K562 (cell line): Measurements from ENCODE around the gene SLC4A11. TPM values are rescaled to one million over a fixed set of nuclear protein-coding genes. Genes with fewer than 3 reads are reported as not detected.

Experiments
- ATAC-seq: fragments of 200-7000 bp; cut with Tn5 transposase; 3 replicates; pipeline ENCODE4 v1.9.1; 2020; ENCODE audit warnings: moderate library complexity
- BruUV-seq: library from RNA; stranded (reverse); fragments of 400-500 nt; replicated peaks from 2 replicates; lab custom pipeline; 2021; lab: Mats Ljungman, UMichigan
- CTCF ChIA-PET: fragments of 300-600 bp; formaldehyde crosslinking; extraction: SDS; loops from one replicate; lab custom pipeline; 2021; ENCODE audit warnings: low intra/inter-chr PET ratio; lab: Yijun Ruan, JAX
- POLR2A ChIA-PET: fragments of 300-600, 350-650 bp; sonication (Branson Sonifier 250); formaldehyde crosslinking; extraction: SDS; loops from one replicate; lab custom pipeline; 2021; ENCODE audit warnings: antibody characterized with exemption, inconsistent platforms; lab: Yijun Ruan, JAX
- DNase-seq, 4 experiments: peaks; one replicate each; pipeline versions ENCODE4 v3.0.0 to v3.0.0-alpha.2; 2011 to 2018; ENCODE audit warnings: low spot score in 3 of 4, mixed read lengths in 3 of 4; ENCODE audit errors: extremely low read depth in 1 of 4
- FAIRE-seq: peaks from 2 replicates; lab custom pipeline; 2011; peaks lifted over from hg19 to GRCh38; lab: Jason Lieb, UNC
- H2AFZ ChIP-seq: 2 replicates; pipeline ENCODE4 v1.6.0; 2011; ENCODE audit warnings: low read depth, low read length, control low read depth, inconsistent platforms
- H3K27ac ChIP-seq: fragments of 200-600 bp; 3 replicates; pipeline ENCODE4 v1.8.0; 2011; ENCODE audit warnings: low read depth, mild to moderate bottlenecking, control low read depth, inconsistent platforms, low read length, moderate library complexity, mixed read lengths; ENCODE audit errors: extremely low read depth
- H3K27me3 ChIP-seq, 2 experiments: fragments of 300-600 bp in 1 of 2; 2 replicates in 1 of 2; 3 replicates in 1 of 2; pipeline versions ENCODE4 v1.6.0 to v1.8.0; 2011; ENCODE audit warnings: inconsistent platforms in 2 of 2, low read length in 2 of 2, mild to moderate bottlenecking in 1 of 2, mixed read lengths in 1 of 2, moderate library complexity in 1 of 2; ENCODE audit not compliant: control insufficient read depth in 2 of 2, insufficient read depth in 2 of 2
- H3K36me3 ChIP-seq: fragments of 300-600 bp; 3 replicates; pipeline ENCODE4 v1.8.0; 2011; ENCODE audit warnings: mild to moderate bottlenecking, low read length, inconsistent platforms; ENCODE audit not compliant: control insufficient read depth, insufficient read depth
- H3K4me1 ChIP-seq, 2 experiments: fragments of 200-600 bp in 1 of 2; replicated peaks in 1 of 2; 2 replicates in 1 of 2; 3 replicates in 1 of 2; pipeline versions ENCODE4 v1.5.1 to v1.8.0; 2011; ENCODE audit warnings: inconsistent platforms in 2 of 2, low read length in 2 of 2, mild to moderate bottlenecking in 1 of 2, mixed read lengths in 1 of 2, moderate library complexity in 1 of 2; ENCODE audit not compliant: control insufficient read depth in 2 of 2, insufficient read depth in 2 of 2
- H3K4me2 ChIP-seq: 2 replicates; pipeline ENCODE4 v1.6.1; 2011; ENCODE audit warnings: low read length, control low read depth, inconsistent platforms, mixed read lengths; ENCODE audit not compliant: insufficient read depth
- H3K4me3 ChIP-seq: fragments of 200-600 bp; sonication (generic), shearing (Covaris generic); 2 replicates; pipeline ENCODE4 v1.5.1; 2016; ENCODE audit warnings: control low read depth, inconsistent platforms
- H3K79me2 ChIP-seq: fragments of 200-600 bp; 3 replicates; pipeline ENCODE4 v1.8.0; 2011; ENCODE audit warnings: low read length, inconsistent platforms; ENCODE audit not compliant: control insufficient read depth, insufficient read depth
- H3K9ac ChIP-seq, 2 experiments: 2 replicates each; pipeline versions ENCODE4 v1.6.0 to v1.6.1; 2011; ENCODE audit warnings: low read depth in 2 of 2, low read length in 2 of 2, control low read depth in 1 of 2, inconsistent platforms in 1 of 2, mild to moderate bottlenecking in 1 of 2, mixed read lengths in 1 of 2; ENCODE audit not compliant: insufficient read depth in 1 of 2
- H3K9me1 ChIP-seq: one replicate; pipeline ENCODE4 v1.6.0; 2011; ENCODE audit warnings: inconsistent platforms, mild to moderate bottlenecking, low read length, moderate library complexity; ENCODE audit not compliant: control insufficient read depth, insufficient read depth
- H3K9me3 ChIP-seq: replicated peaks from 2 replicates; pipeline ENCODE4 v1.5.1; 2011; ENCODE audit warnings: low read depth, low read length, inconsistent platforms; ENCODE audit not compliant: control insufficient read depth, insufficient read depth
- H4K20me1 ChIP-seq: replicated peaks from 2 replicates; pipeline ENCODE4 v1.6.1; 2011; ENCODE audit warnings: low read length, inconsistent platforms, mixed read lengths; ENCODE audit not compliant: control insufficient read depth, insufficient read depth
- ASH1L ChIP-seq: fragments of 450-650 bp; IDR thresholded peaks from 2 replicates; pipeline ENCODE4 v1.6.1; 2018; ENCODE audit warnings: borderline replicate concordance, mild to moderate bottlenecking, low read depth; ENCODE audit not compliant: partially characterized antibody
- ETV5 ChIP-seq: sonication (generic); formaldehyde crosslinking; IDR thresholded peaks from 2 replicates; pipeline ENCODE4 v1.4.0; 2020; ENCODE audit warnings: low read depth, mild to moderate bottlenecking, missing genetic modification reagents
- MGA ChIP-seq: fragments of 450-650 bp; IDR thresholded peaks from 2 replicates; pipeline ENCODE4 v1.6.1; 2016; ENCODE audit warnings: mild to moderate bottlenecking, moderate library complexity
- TAF9B ChIP-seq: fragments of 450-650 bp; IDR thresholded peaks from 2 replicates; pipeline ENCODE4 v1.6.1; 2018; ENCODE audit warnings: mild to moderate bottlenecking; ENCODE audit not compliant: partially characterized antibody
- ZNF668 ChIP-seq: fragments of 250-450 bp; sonication (Bioruptor Pico); IDR thresholded peaks from 2 replicates; pipeline ENCODE4 v1.8.0; 2022; ENCODE audit warnings: mild to moderate bottlenecking, inconsistent platforms
- WGBS: fragments of 100-300 bp; shearing (Covaris generic); methylation state at CpG from one replicate; pipeline ENCODE4 v1.1.6; 2016; ENCODE audit warnings: low coverage, mixed read lengths; ENCODE audit not compliant: insufficient coverage; ENCODE audit errors: missing lambda C conversion rate; 5-methylcytosine and 5-hydroxymethylcytosine counted together
- in situ Hi-C: fragments of 300-500 bp; cut with MboI; formaldehyde crosslinking; loops from 4 replicates; pipeline ENCODE4 v1.15.0; 2018; ENCODE audit warnings: inconsistent platforms, mixed read lengths
- intact Hi-C: fragments of 100-400 bp; cut with micrococcal nuclease; formaldehyde crosslinking; loops from 2 replicates; pipeline ENCODE4 v1.14.2; 2022
- polyA plus RNA-seq, 8 experiments: library from polyadenylated mRNA; depleted of rRNA in 4 of 8; stranded (reverse) in 5 of 8; unstranded in 3 of 8; fragments of >200 nt; fragmentation: Nextera tagmentation in 2 of 8; fragmentation: Illumina TruSeq in 1 of 8; extraction: Ambion mirVana in 2 of 8; extraction: Trizol in 1 of 8; gene quantifications; 2 replicates each; pipeline versions ENCODE4 v1.2.1 to v1.2.3, GENCODE V29; 2011 to 2014; ENCODE audit warnings: inconsistent platforms in 1 of 8, missing spikeins in 1 of 8
- total RNA-seq, 7 experiments: library from RNA; depleted of rRNA in 6 of 7; stranded (reverse); fragments of >200 nt in 6 of 7; fragmentation: Illumina TruSeq in 2 of 7; extraction: Trizol in 2 of 7; gene quantifications; 2 replicates each; pipeline versions ENCODE4 v1.2.1 to v1.2.3, GENCODE V29; 2011 to 2021; ENCODE audit warnings: low replicate concordance in 1 of 7

SLC4A11 gene
- total and polyA plus RNA-seq, 9 of the 15 experiments (the other 6 are each of a cell fraction or from before 2014, with no cell fraction given): 0.10 to 2.0 (median 0.20) TPM

- intact Hi-C loops: loop anchor here (10.0 kb wide), 1 partner anchor 219 kb away; no protein-coding TSS in a partner anchor
- POLR2A ChIA-PET: no interaction called here
- H2AFZ ChIP-seq: no peak overlapping the region
- DNase-seq (no peak), FAIRE-seq (no peak)
- H3K27me3 ChIP-seq: no peaks in the 10 kb centered on the region
- no peaks in the 10 kb centered on the region for H4K20me1 ChIP-seq
- H3K79me2 ChIP-seq: no peaks in the 10 kb centered on the region
- H3K27ac ChIP-seq: no peak overlapping the region
- H3K4me3 ChIP-seq: no peak overlapping the region
- CTCF ChIA-PET: interaction anchor here (1.3 kb wide), 1 partner anchor 220 kb away, joined by 9 read pairs; no protein-coding TSS in a partner anchor
- H3K9me1 ChIP-seq: no peaks in the 10 kb centered on the region
- no peak overlapping the region for H3K9ac ChIP-seq
- H3K4me1 ChIP-seq: no peaks in the 10 kb centered on the region
- BruUV-seq: no TSS peak
- TF ChIP-seq TAF9B (no peak), ETV5 (no peak), ASH1L (no peak), MGA (no peak), ZNF668 (CRISPR knock-in tag) (no peak)
- TF ChIP-seq, all 486 proteins: peak for 0
- H3K4me2 ChIP-seq: no peak overlapping the region
- no peak for ATAC-seq
- in situ Hi-C loops: no loop called here
- H3K36me3 ChIP-seq: no peaks in the 10 kb centered on the region
- WGBS: 83% methylated on average over 2 of the region's 4 CpGs
- no peaks in the 10 kb centered on the region for H3K9me3 ChIP-seq
These were observed 34.4 kb upstream of the SLC4A11 start for GRCh38 chr20:3273371-3273770.
